Heart right ventricle (tissue), 16 donors: ENCODE results near the gene KDM5A. TPM values are rescaled to one million over a fixed set of nuclear protein-coding genes. Genes with fewer than 3 reads are reported as not detected.

Source experiments
- ATAC-seq, 8 donors: fragments of 200-7000 bp; cut with Tn5 transposase; one replicate each; pipeline ENCODE4 v1.9.1; 2020; ENCODE audit warnings: mild to moderate bottlenecking in 8 of 8, moderate library complexity in 8 of 8, moderate number of reproducible peaks in 1 of 8
- DNase-seq, 2 donors: peaks; one replicate each; pipeline ENCODE4 v3.0.0-alpha.2; 2020
- H3K27ac ChIP-seq, 10 donors: fragments of 200-600 bp; sonication (generic) in 2 of 10; one replicate each; pipeline versions ENCODE4 v1.5.0 to v1.8.0; 2020 to 2022; ENCODE audit warnings: mild to moderate bottlenecking in 3 of 10
- H3K27me3 ChIP-seq, 7 donors: fragments of 200-600 bp; one replicate each; pipeline ENCODE4 v1.8.0; 2021 to 2022; ENCODE audit warnings: mild to moderate bottlenecking in 2 of 7
- H3K36me3 ChIP-seq, 9 donors: fragments of 200-600 bp; sonication (generic) in 1 of 9; one replicate each; pipeline versions ENCODE4 v1.5.0 to v1.8.0; 2020 to 2022; ENCODE audit warnings: mild to moderate bottlenecking in 2 of 9
- H3K4me1 ChIP-seq, 9 donors: fragments of 200-600 bp; sonication (generic) in 1 of 9; one replicate each; pipeline versions ENCODE4 v1.5.0 to v1.8.0; 2020 to 2022; ENCODE audit warnings: mild to moderate bottlenecking in 4 of 9
- H3K4me3 ChIP-seq, 10 donors: fragments of 200-600 bp; sonication (generic) in 2 of 10; one replicate each; pipeline versions ENCODE4 v1.5.0 to v1.8.0; 2020 to 2022; ENCODE audit warnings: mild to moderate bottlenecking in 7 of 10, moderate library complexity in 2 of 10
- H3K9me3 ChIP-seq, 11 donors: fragments of 200-600 bp in 10 of 11; sonication (generic) in 2 of 11; one replicate each; pipeline versions ENCODE4 v1.5.0 to v1.8.0; 2013 to 2022; ENCODE audit warnings: mild to moderate bottlenecking in 2 of 11, control low read depth in 1 of 11, moderate library complexity in 1 of 11
- CTCF ChIP-seq, 9 donors: fragments of 200-600 bp; sonication (generic) in 2 of 9; IDR thresholded peaks; one replicate each; pipeline versions ENCODE4 v1.5.0 to v1.8.0; 2021 to 2022; ENCODE audit warnings: antibody characterized with exemption in 9 of 9, mild to moderate bottlenecking in 5 of 9, moderate library complexity in 1 of 9
- WGBS, 2 donors: extraction: QIAGEN DNeasy Blood & Tissue Kit; methylation state at CpG; one replicate each; pipeline ENCODE4 v1.1.7; 2013; ENCODE audit warnings: inconsistent platforms in 1 of 2; 5-methylcytosine and 5-hydroxymethylcytosine counted together
- intact Hi-C, 10 donors: fragments of 100-400 bp; cut with DNase I; formaldehyde crosslinking; loops; one replicate each; pipeline versions ENCODE4 v1.11.1 to v1.14.2; 2022
- polyA plus RNA-seq, 2 donors: library from polyadenylated mRNA; stranded (reverse); fragments of 200-250 nt; gene quantifications; one replicate each; pipeline ENCODE4 v1.2.3, GENCODE V29; 2013
- total RNA-seq, 10 donors: library from RNA; stranded (reverse); fragmentation: NEBNext Ultra II Directional in 3 of 10; extraction: Animal tissue kit (Norgen Biotek cat#: 25700) in 3 of 10; gene quantifications; one replicate each; pipeline versions ENCODE4 v1.2.1 to v1.2.4, GENCODE V29; 2021 to 2023
- donor health status: Arrhythmogenic right ventricular cardiomyopathy.
- donor health status: ischemic (EF 13 %, LVEDD 7.1; RV severe dilation, severe dysfunction).
- donor health status: healthy with polysubstance abuse.
- donor health status: DM: no; HTN: yes; CAD: no.
- donor health status: DM: no; HTN: no; CAD: no.
- donor health status: ischemic (EF 25% LVEDD 6.9; RV normal size, moderate dysfunction).
- donor health status: ischemic (EF 25% LVEDD 5.7; RV mildly dilated, moderate dysfunction).
- donor health status: healthy.
- donor health status: DM: yes; HTN: yes; CAD: no.
- donor health status: Ischemic cardiomyopathy.
- donor health status: ischemic (EF 35%, LVEDD 5.7; RV mildly dilated, moderate dysfunction).
- donor health status: nonischemic (EF 11% LVEDD 7.7; RV severe dilation, severe dysfunction).
- donor health status: DM: yes; HTN: yes; CAD: no.
- donor health status: PGD.
- donor health status: ischemic (EF 29% LVEDD 5.4; RV normal size, mild dysfunction).
- donor health status: nonischemic (EF 23%, LVEDD 6.1; RV moderate dilation, normal function).

The KDM5A gene
- total and polyA plus RNA-seq, 12 donors = 3.0 to 46.0 (median 33.3) TPM

- ATAC-seq = peak in 2 of 8 donors; percentile 25 to 51
- 41 to 44% methylated on average over 7 of the region's 7 CpGs for WGBS, 2 donors
Observed at GRCh38 chr12:268483-268840, 120.7 kb downstream of the KDM5A start.

GRCh38 chr12:267581-268482 lies 121.3 kb downstream of the KDM5A start:
- no peak for TF ChIP-seq CTCF (IDR thresholded peaks at IDR 0.05)
- peak in 5 of 8 donors; percentile 17 to 60 (median 37) for ATAC-seq
- intact Hi-C loops = no loop called here

More at GRCh38 chr12:268483-268840, 120.7 kb downstream of the KDM5A start:
- Histone ChIP-seq H3K9me3 (no peaks in the 10 kb centered on the region), H3K27me3 (no peaks in the 10 kb centered on the region), H3K36me3 (no peaks in the 10 kb centered on the region), H3K4me1 (peaks cover 0 to 28% (median 19%) of the 10 kb centered on the region in 9 donors), H3K27ac (no peak overlapping the region), H3K4me3 (no peak overlapping the region)
- intact Hi-C loops = no loop called here
- no peak for DNase-seq
- TF ChIP-seq CTCF (IDR thresholded peaks at IDR 0.05) = no peak

GRCh38 chr12:265096-265495 lies 124.0 kb downstream of the KDM5A start:
- peaks cover 0 to 25% (median 11%) of the 10 kb centered on the region in 9 donors for H3K4me1 ChIP-seq
- intact Hi-C loops = no loop called here
- no peak overlapping the region for H3K4me3 ChIP-seq
- H3K27me3 ChIP-seq = peaks cover 0 to 5% (median 0%) of the 10 kb centered on the region in 7 donors
- ATAC-seq (no peak), DNase-seq (no peak)
- no peak overlapping the region for H3K27ac ChIP-seq
- no peaks in the 10 kb centered on the region for H3K9me3 ChIP-seq
- no peaks in the 10 kb centered on the region for H3K36me3 ChIP-seq
- no peak for TF ChIP-seq CTCF (IDR thresholded peaks at IDR 0.05)
- 33 to 35% methylated on average over 3 of the region's 3 CpGs for WGBS, 2 donors

More at GRCh38 chr12:267581-268482, 121.3 kb downstream of the KDM5A start:
- H3K36me3 ChIP-seq = no peaks in the 10 kb centered on the region
- H3K4me3 ChIP-seq = no peak overlapping the region
- H3K9me3 ChIP-seq = no peaks in the 10 kb centered on the region
- no peak for DNase-seq
- no peak overlapping the region for H3K27ac ChIP-seq
- H3K27me3 ChIP-seq = no peaks in the 10 kb centered on the region
- WGBS, 2 donors = 40 to 46% methylated on average over 14 of the region's 14 CpGs
- H3K4me1 ChIP-seq = peaks cover 0 to 28% (median 19%) of the 10 kb centered on the region in 9 donors

- DNase-seq (no peak), ATAC-seq (no peak)
- Histone ChIP-seq H3K27me3 (peaks cover 0 to 11% (median 0%) of the 10 kb centered on the region in 7 donors), H3K36me3 (no peaks in the 10 kb centered on the region), H3K9me3 (no peaks in the 10 kb centered on the region), H3K27ac (no peak overlapping the region), H3K4me1 (peaks cover 0 to 25% (median 11%) of the 10 kb centered on the region in 9 donors), H3K4me3 (no peak overlapping the region)
- TF ChIP-seq CTCF (IDR thresholded peaks at IDR 0.05) = no peak
- intact Hi-C loops = no loop called here
- WGBS, 2 donors = 41 to 47% methylated on average over 3 of the region's 3 CpGs
Observed at GRCh38 chr12:264269-264668, 124.9 kb downstream of the KDM5A start.
